ENCODE data around the gene STARD3. TPM values are rescaled to one million over a fixed set of nuclear protein-coding genes. Genes with fewer than 3 reads are reported as not detected.

Gene STARD3
- total and polyA plus RNA-seq, 9 donors = 34.5 to 55.9 (median 44.3) TPM

GRCh38 chr17:39704821-39705551, 68.0 kb downstream of the STARD3 start:
- Histone ChIP-seq H3K4me3 (no peak overlapping the region), H3K27ac (no peak overlapping the region), H3K9me3 (no peaks in the 10 kb centered on the region), H3K27me3 (no peaks in the 10 kb centered on the region), H3K36me3 (no peaks in the 10 kb centered on the region), H3K4me1 (ENCODE audit: insufficient read depth) (peaks cover 10% of the 10 kb centered on the region)
- no peak for TF ChIP-seq POLR2A (IDR thresholded peaks at IDR 0.05)
- TF ChIP-seq EP300 (IDR thresholded peaks at IDR 0.05) = no peak
- TF ChIP-seq, protein P1, sequence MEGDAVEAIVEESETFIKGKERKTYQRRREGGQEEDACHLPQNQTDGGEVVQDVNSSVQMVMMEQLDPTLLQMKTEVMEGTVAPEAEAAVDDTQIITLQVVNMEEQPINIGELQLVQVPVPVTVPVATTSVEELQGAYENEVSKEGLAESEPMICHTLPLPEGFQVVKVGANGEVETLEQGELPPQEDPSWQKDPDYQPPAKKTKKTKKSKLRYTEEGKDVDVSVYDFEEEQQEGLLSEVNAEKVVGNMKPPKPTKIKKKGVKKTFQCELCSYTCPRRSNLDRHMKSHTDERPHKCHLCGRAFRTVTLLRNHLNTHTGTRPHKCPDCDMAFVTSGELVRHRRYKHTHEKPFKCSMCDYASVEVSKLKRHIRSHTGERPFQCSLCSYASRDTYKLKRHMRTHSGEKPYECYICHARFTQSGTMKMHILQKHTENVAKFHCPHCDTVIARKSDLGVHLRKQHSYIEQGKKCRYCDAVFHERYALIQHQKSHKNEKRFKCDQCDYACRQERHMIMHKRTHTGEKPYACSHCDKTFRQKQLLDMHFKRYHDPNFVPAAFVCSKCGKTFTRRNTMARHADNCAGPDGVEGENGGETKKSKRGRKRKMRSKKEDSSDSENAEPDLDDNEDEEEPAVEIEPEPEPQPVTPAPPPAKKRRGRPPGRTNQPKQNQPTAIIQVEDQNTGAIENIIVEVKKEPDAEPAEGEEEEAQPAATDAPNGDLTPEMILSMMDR (IDR thresholded peaks at IDR 0.05) = no peak
- intact Hi-C loops (cut with DNase I) = no loop called here
- DNase-seq = no peak
- WGBS, 3 donors = 24 to 41% (median 30%) methylated on average over 11 of the region's 11 CpGs

DNA sequence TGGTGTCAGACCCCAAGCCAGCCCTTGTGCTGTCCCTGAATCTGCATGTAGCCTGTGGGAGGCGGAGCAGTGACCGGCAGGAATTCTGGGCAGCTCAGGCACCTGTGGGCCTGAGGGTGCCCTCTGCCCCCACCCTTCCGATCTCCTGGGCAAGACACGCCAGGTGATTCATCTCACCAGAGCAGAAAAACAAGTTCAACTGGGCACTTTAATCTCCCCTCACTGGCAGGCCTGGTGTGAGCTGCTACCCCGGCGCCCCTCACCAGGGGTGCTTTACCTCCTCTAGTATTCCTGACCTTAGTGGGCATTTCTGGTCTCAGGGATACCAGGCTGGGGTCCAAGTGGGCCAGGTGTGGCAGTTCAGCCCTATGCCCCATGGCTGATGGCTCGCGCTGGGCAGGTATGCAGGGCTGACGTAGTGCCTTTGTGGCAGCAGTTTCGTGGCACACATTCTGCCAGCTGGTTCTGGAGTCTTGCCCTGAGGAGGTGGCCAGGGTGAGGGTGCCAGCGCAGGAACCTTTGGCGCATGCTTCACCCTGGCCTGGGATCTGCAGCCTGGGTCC, 68.9 kb downstream of the STARD3 start:
- H3K27me3 ChIP-seq = no peaks in the 10 kb centered on the region
- DNase-seq = no peak
- no peaks in the 10 kb centered on the region for H3K36me3 ChIP-seq
- 79 to 85% (median 81%) methylated on average over 11 to 12 of the region's 12 CpGs for WGBS, 3 donors
- H3K4me1 ChIP-seq (ENCODE audit: insufficient read depth) = peaks cover 10% of the 10 kb centered on the region
- intact Hi-C loops (cut with DNase I) = no loop called here
- no peak overlapping the region for H3K4me3 ChIP-seq
- TF ChIP-seq, protein P1 (IDR thresholded peaks at IDR 0.05) = no peak
- TF ChIP-seq EP300 (IDR thresholded peaks at IDR 0.05) = no peak
- no peak for TF ChIP-seq POLR2A (IDR thresholded peaks at IDR 0.05)
- no peaks in the 10 kb centered on the region for H3K9me3 ChIP-seq
- no peak overlapping the region for H3K27ac ChIP-seq

DNA sequence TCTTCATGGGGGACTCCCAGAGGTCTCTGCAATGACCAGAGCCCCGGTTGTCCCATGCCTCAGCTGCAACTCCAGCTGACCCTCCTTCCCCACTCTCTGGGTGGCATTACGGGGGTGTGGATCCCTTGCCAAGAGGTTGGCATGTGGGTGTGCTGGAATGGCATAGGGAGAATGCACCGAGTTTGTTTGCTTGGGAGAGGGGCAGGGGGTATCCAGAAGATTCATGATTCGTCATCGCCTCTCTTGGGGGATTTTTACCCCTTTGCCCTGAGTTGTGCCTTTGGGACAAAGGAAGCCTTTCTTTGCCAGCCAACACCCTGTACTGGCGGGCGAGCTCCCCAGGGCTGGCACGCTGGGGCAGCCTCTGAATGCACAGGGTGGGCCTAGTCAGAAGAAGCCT, 69.4 kb downstream of the STARD3 start:
- WGBS, 3 donors = 86 to 90% (median 87%) methylated on average over 8 of the region's 8 CpGs
- no peak overlapping the region for H3K4me3 ChIP-seq
- no peak for DNase-seq
- H3K27me3 ChIP-seq = no peaks in the 10 kb centered on the region
- no peaks in the 10 kb centered on the region for H3K36me3 ChIP-seq
- no peaks in the 10 kb centered on the region for H3K9me3 ChIP-seq
- no peak overlapping the region for H3K27ac ChIP-seq
- H3K4me1 ChIP-seq (ENCODE audit: insufficient read depth) = peaks cover 6% of the 10 kb centered on the region
- TF ChIP-seq, protein P1 (IDR thresholded peaks at IDR 0.05) = no peak
- TF ChIP-seq EP300 (IDR thresholded peaks at IDR 0.05) (no peak), POLR2A (IDR thresholded peaks at IDR 0.05) (no peak)
- intact Hi-C loops (cut with DNase I) = no loop called here

- Histone ChIP-seq H3K36me3 (no peaks in the 10 kb centered on the region), H3K27ac (no peak overlapping the region), H3K27me3 (no peaks in the 10 kb centered on the region), H3K4me1 (ENCODE audit: insufficient read depth) (peaks cover 4% of the 10 kb centered on the region), H3K9me3 (no peaks in the 10 kb centered on the region), H3K4me3 (no peak overlapping the region)
- TF ChIP-seq, protein P1 (IDR thresholded peaks at IDR 0.05) = no peak
- no peak for TF ChIP-seq EP300 (IDR thresholded peaks at IDR 0.05)
- no peak for TF ChIP-seq POLR2A (IDR thresholded peaks at IDR 0.05)
- 86 to 92% (median 88%) methylated on average over 7 of the region's 7 CpGs for WGBS, 3 donors
- DNase-seq = no peak
- intact Hi-C loops (cut with DNase I) = no loop called here
Observed at GRCh38 chr17:39706921-39707337, 70.0 kb downstream of the STARD3 start.

All from ovary (tissue), 9 donors.